ENCODE measurements around the gene CACHD1. TPM values are rescaled to one million over a fixed set of nuclear protein-coding genes. Genes with fewer than 3 reads are reported as not detected.

The CACHD1 gene
- total RNA-seq, 2 donors from 2014 or later = 8.6 to 12.9 TPM

DNA sequence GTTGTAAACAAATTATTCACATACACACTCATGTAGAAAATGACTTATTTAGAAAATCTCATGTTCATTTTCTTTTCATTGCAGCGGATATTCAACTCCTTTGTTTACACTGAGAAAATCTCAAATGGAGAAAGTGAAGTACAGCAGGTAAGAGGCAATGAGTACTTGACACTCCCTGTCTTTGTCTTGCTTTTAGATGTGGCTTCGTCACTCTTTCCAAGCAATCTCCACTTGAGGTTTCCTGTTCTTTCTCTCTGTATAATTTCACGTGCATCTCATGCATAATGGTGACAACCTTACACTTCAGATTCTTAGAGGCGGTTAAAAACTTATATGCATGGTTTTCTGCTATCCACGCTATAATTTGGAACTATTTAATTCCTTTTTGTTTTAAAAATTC, 80.6 kb downstream of the CACHD1 start:
- TF ChIP-seq POLR2A (IDR thresholded peaks at IDR 0.05) (no peak), CTCF (IDR thresholded peaks at IDR 0.05) (no peak)
- Histone ChIP-seq H3K27me3 (no peaks in the 10 kb centered on the region), H3K4me1 (peaks cover 8% of the 10 kb centered on the region), H3K27ac (no peak overlapping the region), H3K4me3 (no peak overlapping the region), H3K36me3 (replicated peaks in 1 of 2; ENCODE audit: insufficient read depth in 1 of 2, low read depth in 2 of 2) (no peaks in the 10 kb centered on the region), H3K9me3 (no peaks in the 10 kb centered on the region)
- intact Hi-C loops (cut with DNase I) = no loop called here
- ATAC-seq (no peak), DNase-seq (no peak)
- 88 to 94% methylated on average over 5 of the region's 5 CpGs for WGBS, 2 donors

DNA sequence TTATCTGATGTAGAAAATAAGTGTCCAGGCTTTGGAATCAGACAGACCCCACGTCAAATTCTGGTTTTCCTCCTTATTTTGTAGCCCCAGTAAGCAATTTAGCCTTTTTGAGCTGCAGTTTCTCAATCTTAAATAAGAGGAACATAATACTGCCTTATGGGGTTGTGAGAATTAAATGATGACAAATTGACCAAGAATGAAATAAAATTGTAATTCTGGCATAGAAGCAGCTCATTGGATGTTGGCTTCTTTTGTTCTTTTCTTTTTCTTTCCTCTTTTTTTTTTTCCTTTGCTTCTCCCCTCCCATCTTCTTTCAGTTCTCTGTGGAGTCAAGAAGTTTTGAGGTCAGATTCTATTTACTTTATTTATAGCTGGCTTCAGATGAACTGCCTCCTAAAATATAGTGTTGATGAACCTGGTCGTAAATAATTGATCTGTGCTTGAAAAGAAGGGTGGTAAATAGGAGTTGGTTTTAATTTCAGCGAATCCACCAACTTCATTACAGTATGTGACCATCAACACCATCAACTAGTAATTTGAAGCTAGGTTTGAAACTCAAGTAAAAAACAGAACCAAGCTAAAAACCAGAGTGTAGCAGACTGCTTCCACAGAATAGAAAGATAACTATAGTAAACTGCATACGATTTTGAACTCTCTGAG, 81.1 kb downstream of the CACHD1 start:
- Histone ChIP-seq H3K4me1 (peaks cover 12% of the 10 kb centered on the region), H3K27me3 (no peaks in the 10 kb centered on the region), H3K36me3 (replicated peaks in 1 of 2; ENCODE audit: insufficient read depth in 1 of 2, low read depth in 2 of 2) (no peaks in the 10 kb centered on the region), H3K9me3 (no peaks in the 10 kb centered on the region), H3K4me3 (no peak overlapping the region), H3K27ac (no peak overlapping the region)
- WGBS, 2 donors = 63 to 70% methylated on average over 4 of the region's 4 CpGs
- ATAC-seq = no peak
- no peak for DNase-seq
- TF ChIP-seq POLR2A (IDR thresholded peaks at IDR 0.05) (no peak), CTCF (IDR thresholded peaks at IDR 0.05) (no peak)
- intact Hi-C loops (cut with DNase I) = no loop called here

DNA sequence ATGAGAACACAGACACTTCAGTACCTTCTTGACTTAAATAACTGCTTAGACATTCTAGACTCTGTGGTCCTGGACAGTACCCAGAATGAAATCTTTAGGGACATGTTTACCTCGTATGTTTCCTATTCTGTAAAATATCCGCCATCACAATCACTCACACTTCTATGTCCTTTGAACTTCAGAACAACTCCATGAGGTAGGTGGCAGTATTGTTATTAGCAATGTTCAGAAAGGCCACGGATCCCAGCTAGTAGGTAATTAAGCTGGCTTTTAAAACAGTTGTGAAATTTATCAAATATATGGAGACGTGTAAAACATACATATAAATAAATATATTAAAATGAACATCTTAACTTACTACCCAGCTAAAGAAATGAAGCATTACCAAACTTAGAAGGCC, 83.4 kb downstream of the CACHD1 start:
- H3K36me3 ChIP-seq (replicated peaks in 1 of 2; ENCODE audit: insufficient read depth in 1 of 2, low read depth in 2 of 2) = no peaks in the 10 kb centered on the region
- intact Hi-C loops (cut with DNase I) = no loop called here
- TF ChIP-seq POLR2A (IDR thresholded peaks at IDR 0.05) (no peak), CTCF (IDR thresholded peaks at IDR 0.05) (peak in 1 of 7 experiments; percentile 8)
- no peak overlapping the region for H3K27ac ChIP-seq
- no peak overlapping the region for H3K4me3 ChIP-seq
- DNase-seq = no peak
- ATAC-seq = no peak
- H3K4me1 ChIP-seq = peaks cover 15% of the 10 kb centered on the region
- no peaks in the 10 kb centered on the region for H3K9me3 ChIP-seq
- no peaks in the 10 kb centered on the region for H3K27me3 ChIP-seq
- 68 to 83% methylated on average over 4 of the region's 4 CpGs for WGBS, 2 donors

DNA sequence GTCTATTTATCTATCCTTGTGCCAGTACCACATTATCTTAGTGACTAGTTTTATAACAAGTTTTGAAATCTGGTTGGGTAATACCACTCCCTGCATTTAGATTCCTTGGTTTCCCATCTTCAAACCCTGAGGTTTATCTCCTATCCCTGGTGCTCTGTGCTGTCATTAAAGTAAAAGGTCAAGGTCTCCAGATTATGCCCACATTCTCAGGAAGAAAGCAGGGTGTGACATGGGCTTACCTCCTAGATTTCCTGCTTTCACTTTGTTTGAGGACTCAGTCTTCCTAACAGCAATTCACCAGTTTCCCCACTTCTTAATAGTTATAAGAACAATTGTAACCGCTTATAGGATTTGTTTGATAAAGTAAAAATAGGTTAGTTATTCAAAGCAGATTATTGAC, 86.0 kb downstream of the CACHD1 start:
- no peak overlapping the region for H3K27ac ChIP-seq
- H3K36me3 ChIP-seq (replicated peaks in 1 of 2; ENCODE audit: insufficient read depth in 1 of 2, low read depth in 2 of 2) = no peaks in the 10 kb centered on the region
- peaks cover 7% of the 10 kb centered on the region for H3K4me1 ChIP-seq
- no peak overlapping the region for H3K4me3 ChIP-seq
- ATAC-seq (no peak), DNase-seq (no peak)
- intact Hi-C loops (cut with DNase I) = no loop called here
- no peaks in the 10 kb centered on the region for H3K27me3 ChIP-seq
- H3K9me3 ChIP-seq = no peaks in the 10 kb centered on the region
- 35 to 59% methylated on average over 1 of the region's 1 CpG for WGBS, 2 donors
- no peak for TF ChIP-seq POLR2A (IDR thresholded peaks at IDR 0.05)
- TF ChIP-seq CTCF (IDR thresholded peaks at IDR 0.05) = no peak

DNA sequence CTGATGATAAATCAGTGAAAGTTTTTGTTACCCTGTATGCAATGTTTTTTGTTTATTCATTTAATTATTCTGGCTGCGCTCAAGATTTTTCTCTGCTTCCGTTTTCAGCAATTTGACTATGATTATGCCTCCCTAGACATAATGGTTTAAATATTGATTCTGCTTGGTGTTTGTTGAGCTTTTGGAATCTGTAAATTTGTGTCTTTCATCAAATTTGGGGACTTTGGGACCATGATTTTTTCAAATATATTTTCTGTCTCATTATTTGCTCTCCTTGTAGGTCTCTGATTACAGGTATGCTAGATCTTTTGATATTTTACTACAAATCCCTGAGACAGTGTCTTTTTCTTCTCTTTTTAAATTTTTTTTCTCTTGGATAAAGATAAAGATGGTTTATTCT, 92.1 kb downstream of the CACHD1 start:
- ATAC-seq (no peak), DNase-seq (no peak)
- Histone ChIP-seq H3K4me1 (no peaks in the 10 kb centered on the region), H3K27me3 (no peaks in the 10 kb centered on the region), H3K4me3 (no peak overlapping the region), H3K36me3 (replicated peaks in 1 of 2; ENCODE audit: insufficient read depth in 1 of 2, low read depth in 2 of 2) (no peaks in the 10 kb centered on the region), H3K27ac (no peak overlapping the region), H3K9me3 (no peaks in the 10 kb centered on the region)
- intact Hi-C loops (cut with DNase I) = no loop called here
- no peak for TF ChIP-seq POLR2A (IDR thresholded peaks at IDR 0.05)
- no peak for TF ChIP-seq CTCF (IDR thresholded peaks at IDR 0.05)
- 98% methylated on average over 2 of the region's 2 CpGs for WGBS, 2 donors

Measured in body of pancreas (tissue), 4 donors.